Large intestine (tissue), 3 donors: ENCODE measurements around the gene CDKL2. TPM values are rescaled to one million over a fixed set of nuclear protein-coding genes. Genes with fewer than 3 reads are reported as not detected.
"Not testable (repeated sequence)": the region's sequence is repeated elsewhere in the genome, so short reads cannot be mapped to it uniquely, and the experiment has no call there.

Experiments
- DNase-seq, 2 donors: peaks; one replicate each; pipeline versions ENCODE4 v3.0.0 to v3.0.0-alpha.2; 2013
- H3K27ac ChIP-seq: one replicate; pipeline ENCODE4 v1.5.1; 2013; ENCODE audit warnings: low read length
- H3K27me3 ChIP-seq: 2 replicates; pipeline ENCODE4 v1.6.1; 2013; ENCODE audit warnings: low read length; ENCODE audit not compliant: control insufficient read depth, insufficient read depth
- H3K36me3 ChIP-seq: 2 replicates; pipeline ENCODE4 v1.6.1; 2013; ENCODE audit warnings: low read length; ENCODE audit not compliant: control insufficient read depth, insufficient read depth
- H3K4me1 ChIP-seq: one replicate; pipeline ENCODE4 v1.6.1; 2013; ENCODE audit warnings: low read length; ENCODE audit not compliant: control insufficient read depth, insufficient read depth
- H3K4me3 ChIP-seq: one replicate; pipeline ENCODE4 v1.5.1; 2013; ENCODE audit warnings: low read length
- H3K9me3 ChIP-seq: one replicate; pipeline ENCODE4 v1.6.1; 2013; ENCODE audit warnings: mild to moderate bottlenecking, low read depth, low read length, moderate library complexity; ENCODE audit not compliant: control insufficient read depth
- WGBS: methylation state at CpG from one replicate; pipeline ENCODE4 v1.1.5; 2013; ENCODE audit warnings: low lambda C conversion rate; ENCODE audit not compliant: insufficient coverage; 5-methylcytosine and 5-hydroxymethylcytosine counted together
- polyA plus RNA-seq: library from polyadenylated mRNA; unstranded; fragments of 120-200 nt; gene quantifications from one replicate; pipeline ENCODE4 v1.2.1, GENCODE V29; 2013

The CDKL2 gene
- polyA plus RNA-seq, 1 donor, result 1.6 TPM

- Histone ChIP-seq H3K4me1 (peaks cover 22% of the 10 kb centered on the region), H3K27ac (peak overlapping the region; percentile 54)
- WGBS, result 60% methylated on average over 1 of the region's 7 CpGs
- not testable (repeated sequence) for H3K9me3 ChIP-seq, H3K4me3 ChIP-seq, H3K36me3 ChIP-seq, H3K27me3 ChIP-seq
- peak; percentile 26 to 62 for DNase-seq
Observed at GRCh38 chr4:75667636-75668035, 37.3 kb upstream of the CDKL2 start.

GRCh38 chr4:75666299-75666698 is 36.0 kb upstream of the CDKL2 start:
- Histone ChIP-seq H3K4me3 (no peak overlapping the region), H3K27me3 (no peaks in the 10 kb centered on the region), H3K9me3 (no peaks in the 10 kb centered on the region), H3K27ac (no peak overlapping the region), H3K4me1 (peaks cover 21% of the 10 kb centered on the region), H3K36me3 (peaks cover 2% of the 10 kb centered on the region)
- DNase-seq, result no peak
- WGBS, result 82% methylated on average over 2 of the region's 4 CpGs

GRCh38 chr4:75664604-75665003 is 34.3 kb upstream of the CDKL2 start:
- not testable (repeated sequence) for H3K27ac ChIP-seq, H3K36me3 ChIP-seq, H3K9me3 ChIP-seq, DNase-seq, H3K4me3 ChIP-seq, H3K27me3 ChIP-seq
- no CpG with 5 or more reads among the region's 3 CpGs for WGBS
- H3K4me1 ChIP-seq, result peaks cover 18% of the 10 kb centered on the region

GRCh38 chr4:75662626-75663025 is 32.3 kb upstream of the CDKL2 start:
- DNase-seq, result no peak
- Histone ChIP-seq H3K27ac (no peak overlapping the region), H3K4me1 (peaks cover 23% of the 10 kb centered on the region), H3K27me3 (no peaks in the 10 kb centered on the region), H3K36me3 (peaks cover 10% of the 10 kb centered on the region), H3K9me3 (no peaks in the 10 kb centered on the region), H3K4me3 (no peak overlapping the region)
- WGBS, result 86% methylated on average over 1 of the region's 2 CpGs

GRCh38 chr4:75660491-75660890 is 30.2 kb upstream of the CDKL2 start:
- Histone ChIP-seq H3K36me3 (peaks cover 22% of the 10 kb centered on the region), H3K27me3 (no peaks in the 10 kb centered on the region), H3K27ac (no peak overlapping the region), H3K9me3 (no peaks in the 10 kb centered on the region), H3K4me3 (no peak overlapping the region), H3K4me1 (peaks cover 23% of the 10 kb centered on the region)
- DNase-seq, result no peak
- WGBS, result 40% methylated on average over 1 of the region's 2 CpGs

- Histone ChIP-seq H3K36me3 (peaks cover 28% of the 10 kb centered on the region), H3K4me3 (no peak overlapping the region), H3K4me1 (peaks cover 16% of the 10 kb centered on the region), H3K9me3 (no peaks in the 10 kb centered on the region), H3K27ac (peak overlapping the region; percentile 70), H3K27me3 (no peaks in the 10 kb centered on the region)
- DNase-seq, result no peak
- WGBS, result 33% methylated on average over 1 of the region's 1 CpG
Observed at GRCh38 chr4:75659512-75660031, 29.2 kb upstream of the CDKL2 start.

GRCh38 chr4:75658876-75659275 is 28.5 kb upstream of the CDKL2 start:
- DNase-seq, result peak; percentile 87 to 94
- WGBS, result no CpG with 5 or more reads among the region's 4 CpGs
- Histone ChIP-seq H3K4me1 (peaks cover 12% of the 10 kb centered on the region), H3K36me3 (peaks cover 29% of the 10 kb centered on the region), H3K27ac (peak overlapping the region; percentile 70), H3K4me3 (no peak overlapping the region), H3K27me3 (no peaks in the 10 kb centered on the region), H3K9me3 (no peaks in the 10 kb centered on the region)

- peaks cover 11% of the 10 kb centered on the region for H3K4me1 ChIP-seq
- H3K4me3 ChIP-seq, result no peak overlapping the region
- H3K27ac ChIP-seq, result no peak overlapping the region
- no peaks in the 10 kb centered on the region for H3K27me3 ChIP-seq
- no peaks in the 10 kb centered on the region for H3K9me3 ChIP-seq
- WGBS, result 80% methylated on average over 1 of the region's 2 CpGs
- H3K36me3 ChIP-seq, result peaks cover 38% of the 10 kb centered on the region
- no peak for DNase-seq
Observed at GRCh38 chr4:75655562-75655961, 25.2 kb upstream of the CDKL2 start.

GRCh38 chr4:75654905-75655304 is 24.6 kb upstream of the CDKL2 start:
- no peak for DNase-seq
- Histone ChIP-seq H3K4me3 (no peak overlapping the region), H3K36me3 (peaks cover 40% of the 10 kb centered on the region), H3K27me3 (no peaks in the 10 kb centered on the region), H3K4me1 (peaks cover 6% of the 10 kb centered on the region), H3K9me3 (no peaks in the 10 kb centered on the region), H3K27ac (no peak overlapping the region)
- WGBS, result no CpG with 5 or more reads among the region's 1 CpG

GRCh38 chr4:75653845-75654503 is 23.6 kb upstream of the CDKL2 start:
- H3K9me3 ChIP-seq, result no peaks in the 10 kb centered on the region
- H3K27me3 ChIP-seq, result no peaks in the 10 kb centered on the region
- WGBS, result no CpG with 5 or more reads among the region's 2 CpGs
- peak; percentile 26 to 53 for DNase-seq
- no peak overlapping the region for H3K27ac ChIP-seq
- H3K4me3 ChIP-seq, result no peak overlapping the region
- H3K36me3 ChIP-seq, result peaks cover 46% of the 10 kb centered on the region
- no peaks in the 10 kb centered on the region for H3K4me1 ChIP-seq

GRCh38 chr4:75644095-75644494 is 13.8 kb upstream of the CDKL2 start:
- DNase-seq, result no peak
- no peak overlapping the region for H3K4me3 ChIP-seq
- H3K27ac ChIP-seq, result no peak overlapping the region
- 73% methylated on average over 4 of the region's 4 CpGs for WGBS
- H3K9me3 ChIP-seq, result no peaks in the 10 kb centered on the region
- H3K36me3 ChIP-seq, result peaks cover 50% of the 10 kb centered on the region
- H3K4me1 ChIP-seq, result no peaks in the 10 kb centered on the region
- H3K27me3 ChIP-seq, result no peaks in the 10 kb centered on the region
